Calu3 (cell line): ENCODE measurements around the gene SORD. TPM values are rescaled to one million over a fixed set of nuclear protein-coding genes. Genes with fewer than 3 reads are reported as not detected.
"Not testable (repeated sequence)": the region's sequence is repeated elsewhere in the genome, so short reads cannot be mapped to it uniquely, and the experiment has no call there.

Experiments
- BruUV-seq: library from RNA; stranded (reverse); fragments of 400-500 nt; replicated peaks from 2 replicates; lab custom pipeline; 2021; lab: Mats Ljungman, UMichigan
- CTCF ChIA-PET: fragments of 300-600 bp; sonication (Branson Sonifier 250); formaldehyde crosslinking; loops from one replicate; lab custom pipeline; 2022; ENCODE audit warnings: antibody characterized with exemption; lab: Charles Lee
- DNase-seq: peaks from one replicate; pipeline ENCODE4 v3.0.0; 2022
- H3K27ac Mint-ChIP-seq: one replicate; pipeline ENCODE4 v1.8.0; 2022; ENCODE audit warnings: mixed read lengths; ENCODE audit not compliant: unreplicated experiment
- H3K27me3 Mint-ChIP-seq: one replicate; pipeline ENCODE4 v1.8.0; 2022; ENCODE audit warnings: mixed read lengths; ENCODE audit not compliant: unreplicated experiment
- H3K36me3 Mint-ChIP-seq: one replicate; pipeline ENCODE4 v1.8.0; 2022; ENCODE audit warnings: mild to moderate bottlenecking, moderate library complexity, mixed read lengths; ENCODE audit not compliant: insufficient read depth, unreplicated experiment
- H3K4me1 Mint-ChIP-seq: one replicate; pipeline ENCODE4 v1.8.0; 2022; ENCODE audit warnings: mild to moderate bottlenecking, low read depth, mixed read lengths; ENCODE audit not compliant: unreplicated experiment
- H3K4me3 Mint-ChIP-seq: one replicate; pipeline ENCODE4 v1.8.0; 2022; ENCODE audit warnings: mild to moderate bottlenecking, low read depth, moderate library complexity, mixed read lengths; ENCODE audit not compliant: unreplicated experiment
- H3K9me3 Mint-ChIP-seq: one replicate; pipeline ENCODE4 v1.8.0; 2022; ENCODE audit warnings: low read depth, mixed read lengths; ENCODE audit not compliant: unreplicated experiment
- CTCF ChIP-seq: fragments of 200-600 bp; IDR thresholded peaks from one replicate; pipeline ENCODE4 v1.8.0; 2022; ENCODE audit warnings: antibody characterized with exemption; ENCODE audit not compliant: unreplicated experiment
- intact Hi-C: fragments of 100-400 bp; cut with micrococcal nuclease; formaldehyde crosslinking; loops from one replicate; pipeline ENCODE4 v1.10.0; 2022; ENCODE audit not compliant: unreplicated experiment
- total RNA-seq: library from RNA; stranded (reverse); gene quantifications from 2 replicates; pipeline ENCODE4 v1.2.3, GENCODE V29; 2022

SORD gene
- total RNA-seq, 1 experiment from 2014 or later = 39.1 TPM

GRCh38 chr15:45009046-45009445 lies 13.9 kb upstream of the SORD start:
- Mint-ChIP-seq H3K36me3 (no peaks in the 10 kb centered on the region), H3K27ac (no peak overlapping the region), H3K9me3 (no peaks in the 10 kb centered on the region), H3K4me1 (no peaks in the 10 kb centered on the region), H3K27me3 (peaks cover 52% of the 10 kb centered on the region), H3K4me3 (no peak overlapping the region)
- TF ChIP-seq CTCF = no peak
- intact Hi-C loops = no loop called here
- CTCF ChIA-PET = no interaction called here
- DNase-seq = no peak
- BruUV-seq = no TSS peak

GRCh38 chr15:45015114-45015513 lies 7.9 kb upstream of the SORD start:
- intact Hi-C loops, CTCF ChIA-PET, H3K27ac Mint-ChIP-seq, H3K36me3 Mint-ChIP-seq, H3K4me3 Mint-ChIP-seq, BruUV-seq, H3K9me3 Mint-ChIP-seq, H3K4me1 Mint-ChIP-seq, DNase-seq: not testable (repeated sequence)
- H3K27me3 Mint-ChIP-seq = peaks cover 78% of the 10 kb centered on the region

GRCh38 chr15:45020222-45020900 lies 2.6 kb upstream of the SORD start:
- H3K4me1 Mint-ChIP-seq, CTCF ChIA-PET, H3K4me3 Mint-ChIP-seq, H3K27ac Mint-ChIP-seq, intact Hi-C loops, H3K9me3 Mint-ChIP-seq, BruUV-seq, DNase-seq: not testable (repeated sequence)
- Mint-ChIP-seq H3K36me3 (peaks cover 13% of the 10 kb centered on the region), H3K27me3 (peaks cover 53% of the 10 kb centered on the region)

- CTCF ChIA-PET, H3K27ac Mint-ChIP-seq, H3K4me3 Mint-ChIP-seq, BruUV-seq, H3K9me3 Mint-ChIP-seq, intact Hi-C loops, DNase-seq: not testable (repeated sequence)
- H3K4me1 Mint-ChIP-seq = peaks cover 13% of the 10 kb centered on the region
- H3K27me3 Mint-ChIP-seq = peaks cover 48% of the 10 kb centered on the region
- peaks cover 13% of the 10 kb centered on the region for H3K36me3 Mint-ChIP-seq
These were observed 2.1 kb upstream of the SORD start for GRCh38 chr15:45020901-45021259.

GRCh38 chr15:45021348-45021747 lies 1.6 kb upstream of the SORD start:
- no peak for DNase-seq
- no TSS peak for BruUV-seq
- intact Hi-C loops = no loop called here
- CTCF ChIA-PET = no interaction called here
- peaks cover 13% of the 10 kb centered on the region for H3K36me3 Mint-ChIP-seq
- no peak overlapping the region for H3K4me3 Mint-ChIP-seq
- H3K27ac Mint-ChIP-seq = no peak overlapping the region
- no peak for TF ChIP-seq CTCF
- H3K9me3 Mint-ChIP-seq = no peaks in the 10 kb centered on the region
- peaks cover 43% of the 10 kb centered on the region for H3K27me3 Mint-ChIP-seq
- peaks cover 18% of the 10 kb centered on the region for H3K4me1 Mint-ChIP-seq
